Body of pancreas (tissue), 4 donors: Measurements from ENCODE around the gene RETREG1. TPM values are rescaled to one million over a fixed set of nuclear protein-coding genes. Genes with fewer than 3 reads are reported as not detected.

Experiments
- ATAC-seq: fragments of 150-250 bp; one replicate; pipeline ENCODE4 v1.9.1; 2016
- DNase-seq, 4 donors: peaks; one replicate each; pipeline ENCODE4 v3.0.0-alpha.2; 2019
- H3K27ac ChIP-seq, 4 donors: fragments of 200-600 bp; sonication (generic); 1 replicate in 3 of 4; 2 replicates in 1 of 4; pipeline versions ENCODE4 v1.5.1 to v1.6.1; 2016 to 2019; ENCODE audit warnings: mild to moderate bottlenecking in 1 of 4, mixed read lengths in 1 of 4, moderate library complexity in 1 of 4
- H3K27me3 ChIP-seq, 2 donors: fragments of 200-600 bp; sonication (generic); one replicate each; pipeline ENCODE4 v1.6.0; 2016; ENCODE audit warnings: mild to moderate bottlenecking in 1 of 2
- H3K36me3 ChIP-seq, 2 donors: fragments of 200-600 bp; sonication (generic); replicated peaks in 1 of 2; 2 replicates each; pipeline ENCODE4 v1.5.1; 2016; ENCODE audit warnings: low read depth in 2 of 2; ENCODE audit not compliant: insufficient read depth in 1 of 2
- H3K4me1 ChIP-seq: fragments of 200-600 bp; sonication (generic); one replicate; pipeline ENCODE4 v1.6.0; 2016
- H3K4me3 ChIP-seq, 2 donors: fragments of 200-600 bp; sonication (generic); 1 replicate in 1 of 2; 2 replicates in 1 of 2; pipeline ENCODE4 v1.5.1; 2016 to 2019
- H3K9me3 ChIP-seq, 3 donors: fragments of 200-600 bp; sonication (generic); 1 replicate in 2 of 3; 2 replicates in 1 of 3; pipeline ENCODE4 v1.5.1; 2016
- POLR2A ChIP-seq, 3 donors: fragments of 450-650 bp; IDR thresholded peaks; one replicate each; pipeline ENCODE4 v1.6.1; 2016; ENCODE audit warnings: antibody characterized with exemption in 3 of 3, mild to moderate bottlenecking in 2 of 3
- WGBS, 2 donors: methylation state at CpG; one replicate each; pipeline ENCODE4 v1.1.5; 2017; 5-methylcytosine and 5-hydroxymethylcytosine counted together
- intact Hi-C: fragments of 100-400 bp; cut with DNase I; formaldehyde crosslinking; loops from one replicate; pipeline ENCODE4 v1.15.1; 2023
- total RNA-seq, 2 donors: library from RNA; depleted of rRNA; stranded (reverse); fragments of >200 nt; gene quantifications; one replicate each; pipeline ENCODE4 v1.1.0, GENCODE V29; 2016
- TF ChIP-seq, protein P1 (sequence below), 7 experiments: fragments of 450-650 bp in 4 of 7; fragments of 200-600 bp in 3 of 7; sonication (generic) in 3 of 7; IDR thresholded peaks; one replicate each; pipeline ENCODE4 v1.5.1; 2016 to 2019; ENCODE audit warnings: antibody characterized with exemption in 7 of 7

RETREG1 gene
- total RNA-seq, 2 donors from 2014 or later: 11.9 to 16.8 TPM

- ATAC-seq: no peak
- Histone ChIP-seq H3K9me3 (no peaks in the 10 kb centered on the region), H3K4me3 (no peak overlapping the region), H3K27ac (peak overlapping the region in 2 of 4 donors; percentile 7 to 74), H3K4me1 (peaks cover 18% of the 10 kb centered on the region), H3K36me3 (no peaks in the 10 kb centered on the region), H3K27me3 (no peaks in the 10 kb centered on the region)
- 79 to 82% methylated on average over 3 of the region's 3 CpGs for WGBS, 2 donors
- no peak for DNase-seq
- intact Hi-C loops: no loop called here
- TF ChIP-seq, protein P1, sequence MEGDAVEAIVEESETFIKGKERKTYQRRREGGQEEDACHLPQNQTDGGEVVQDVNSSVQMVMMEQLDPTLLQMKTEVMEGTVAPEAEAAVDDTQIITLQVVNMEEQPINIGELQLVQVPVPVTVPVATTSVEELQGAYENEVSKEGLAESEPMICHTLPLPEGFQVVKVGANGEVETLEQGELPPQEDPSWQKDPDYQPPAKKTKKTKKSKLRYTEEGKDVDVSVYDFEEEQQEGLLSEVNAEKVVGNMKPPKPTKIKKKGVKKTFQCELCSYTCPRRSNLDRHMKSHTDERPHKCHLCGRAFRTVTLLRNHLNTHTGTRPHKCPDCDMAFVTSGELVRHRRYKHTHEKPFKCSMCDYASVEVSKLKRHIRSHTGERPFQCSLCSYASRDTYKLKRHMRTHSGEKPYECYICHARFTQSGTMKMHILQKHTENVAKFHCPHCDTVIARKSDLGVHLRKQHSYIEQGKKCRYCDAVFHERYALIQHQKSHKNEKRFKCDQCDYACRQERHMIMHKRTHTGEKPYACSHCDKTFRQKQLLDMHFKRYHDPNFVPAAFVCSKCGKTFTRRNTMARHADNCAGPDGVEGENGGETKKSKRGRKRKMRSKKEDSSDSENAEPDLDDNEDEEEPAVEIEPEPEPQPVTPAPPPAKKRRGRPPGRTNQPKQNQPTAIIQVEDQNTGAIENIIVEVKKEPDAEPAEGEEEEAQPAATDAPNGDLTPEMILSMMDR (IDR thresholded peaks at IDR 0.05): no peak
- no peak for TF ChIP-seq POLR2A (IDR thresholded peaks at IDR 0.05)
Measured at GRCh38 chr5:16540421-16540820, 76.4 kb downstream of the RETREG1 start.

- ATAC-seq: peak; percentile 91
- Histone ChIP-seq H3K4me1 (peaks cover 18% of the 10 kb centered on the region), H3K27me3 (no peaks in the 10 kb centered on the region), H3K27ac (peak overlapping the region; percentile 64 to 77 (median 69)), H3K9me3 (no peaks in the 10 kb centered on the region), H3K4me3 (no peak overlapping the region), H3K36me3 (no peaks in the 10 kb centered on the region)
- intact Hi-C loops: no loop called here
- 26 to 39% methylated on average over 7 to 12 of the region's 12 CpGs for WGBS, 2 donors
- DNase-seq: peak; percentile 58 to 81 (median 70)
- TF ChIP-seq POLR2A (IDR thresholded peaks at IDR 0.05): no peak
- TF ChIP-seq, protein P1 (IDR thresholded peaks at IDR 0.05): peak in 1 of 7 experiments; percentile 4
Measured at GRCh38 chr5:16539169-16539666, 77.6 kb downstream of the RETREG1 start.

- TF ChIP-seq, protein P1 (IDR thresholded peaks at IDR 0.05): no peak
- TF ChIP-seq POLR2A (IDR thresholded peaks at IDR 0.05): no peak
- Histone ChIP-seq H3K4me3 (no peak overlapping the region), H3K4me1 (peaks cover 18% of the 10 kb centered on the region), H3K27ac (no peak overlapping the region), H3K36me3 (no peaks in the 10 kb centered on the region), H3K27me3 (no peaks in the 10 kb centered on the region), H3K9me3 (no peaks in the 10 kb centered on the region)
- ATAC-seq (no peak), DNase-seq (no peak)
- 91 to 95% methylated on average over 8 of the region's 8 CpGs for WGBS, 2 donors
- intact Hi-C loops: no loop called here
Measured at GRCh38 chr5:16538006-16538405, 78.8 kb downstream of the RETREG1 start.

- no peaks in the 10 kb centered on the region for H3K36me3 ChIP-seq
- 84 to 89% methylated on average over 3 to 4 of the region's 4 CpGs for WGBS, 2 donors
- no peak for TF ChIP-seq POLR2A (IDR thresholded peaks at IDR 0.05)
- TF ChIP-seq, protein P1 (IDR thresholded peaks at IDR 0.05): no peak
- no peak overlapping the region for H3K27ac ChIP-seq
- H3K4me3 ChIP-seq: no peak overlapping the region
- ATAC-seq: no peak
- intact Hi-C loops: no loop called here
- peaks cover 18% of the 10 kb centered on the region for H3K4me1 ChIP-seq
- no peaks in the 10 kb centered on the region for H3K27me3 ChIP-seq
- DNase-seq: no peak
- no peaks in the 10 kb centered on the region for H3K9me3 ChIP-seq
Measured at GRCh38 chr5:16536818-16537217, 80.0 kb downstream of the RETREG1 start.

DNA sequence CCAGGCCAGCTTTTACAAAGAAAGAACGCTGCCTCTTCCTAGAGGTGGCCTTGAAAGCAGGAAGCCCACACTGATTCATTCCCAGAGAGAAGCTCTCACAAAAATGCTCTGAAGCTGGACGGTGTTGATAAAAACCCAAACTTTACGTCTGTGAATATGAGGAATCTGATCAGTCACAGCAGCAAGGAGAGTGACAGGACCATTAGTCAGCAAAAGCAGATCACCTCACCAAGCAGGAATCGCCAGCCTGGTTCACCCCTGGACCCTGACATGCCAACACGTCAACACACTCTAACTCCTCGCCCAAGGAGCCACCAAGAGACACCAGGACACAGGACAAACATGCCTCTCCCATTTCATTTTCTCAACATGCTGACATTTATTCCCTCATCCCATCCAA is 80.6 kb downstream of the RETREG1 start:
- peak in 2 of 4 donors; percentile 36 to 51 for DNase-seq
- intact Hi-C loops: no loop called here
- TF ChIP-seq, protein P1 (IDR thresholded peaks at IDR 0.05): no peak
- no peak for TF ChIP-seq POLR2A (IDR thresholded peaks at IDR 0.05)
- Histone ChIP-seq H3K4me1 (peaks cover 18% of the 10 kb centered on the region), H3K27me3 (no peaks in the 10 kb centered on the region), H3K36me3 (no peaks in the 10 kb centered on the region), H3K27ac (no peak overlapping the region), H3K4me3 (no peak overlapping the region), H3K9me3 (no peaks in the 10 kb centered on the region)
- peak; percentile 28 for ATAC-seq
- 32 to 41% methylated on average over 6 of the region's 6 CpGs for WGBS, 2 donors
